Neural progenitor cell (in vitro differentiated cells): Measurements from ENCODE around the gene SP1.

Experiments
- CTCF ChIP-seq: fragments of 200-600 bp; sonication (generic); IDR thresholded peaks from 2 replicates; pipeline ENCODE4 v1.5.1; 2017; ENCODE audit warnings: antibody characterized with exemption, mild to moderate bottlenecking
- EZH2 ChIP-seq: fragments of 200-600 bp; sonication (generic); IDR thresholded peaks from 2 replicates; pipeline ENCODE4 v1.6.1; 2017; ENCODE audit warnings: antibody characterized with exemption, mild to moderate bottlenecking, moderate library complexity
- EZH2phosphoT487 ChIP-seq: fragments of 200-600 bp; sonication (generic); IDR thresholded peaks from 2 replicates; pipeline ENCODE4 v1.6.1; 2017; ENCODE audit warnings: antibody characterized with exemption

GRCh38 chr12:53358836-53359419 lies 21.0 kb upstream of the SP1 start:
- TF ChIP-seq EZH2: no peak
- TF ChIP-seq CTCF: no peak
- no peak for TF ChIP-seq EZH2phosphoT487
